Neural progenitor cell (in vitro differentiated cells): ENCODE data around the gene PLCB1. TPM values are rescaled to one million over a fixed set of nuclear protein-coding genes. Genes with fewer than 3 reads are reported as not detected.

Source experiments
- DNase-seq: peaks from one replicate; pipeline ENCODE4 v3.0.0-alpha.2; 2016; ENCODE audit warnings: low spot score
- H2AFZ ChIP-seq: fragments of 200-600 bp; sonication (generic); replicated peaks from 2 replicates; pipeline ENCODE4 v1.6.1; 2016; ENCODE audit warnings: antibody characterized with exemption
- H3F3A ChIP-seq: fragments of 200-600 bp; sonication (generic); 2 replicates; pipeline ENCODE4 v1.6.1; 2016; ENCODE audit warnings: antibody characterized with exemption, low read depth
- H3K27ac ChIP-seq: fragments of 200-600 bp; sonication (generic); 2 replicates; pipeline ENCODE4 v1.5.1; 2016; ENCODE audit warnings: mild to moderate bottlenecking
- H3K27me3 ChIP-seq: fragments of 200-600 bp; sonication (generic); 2 replicates; pipeline ENCODE4 v1.6.1; 2016; ENCODE audit warnings: mild to moderate bottlenecking, moderate library complexity
- H3K36me3 ChIP-seq: fragments of 200-600 bp; sonication (generic); 2 replicates; pipeline ENCODE4 v1.5.1; 2016
- H3K4me1 ChIP-seq: fragments of 200-600 bp; sonication (generic); 2 replicates; pipeline ENCODE4 v1.6.1; 2016; ENCODE audit warnings: mixed run types
- H3K4me2 ChIP-seq: fragments of 200-600 bp; sonication (generic); 2 replicates; pipeline ENCODE4 v1.6.1; 2016
- H3K4me3 ChIP-seq: fragments of 200-600 bp; sonication (generic); 2 replicates; pipeline ENCODE4 v1.5.1; 2016
- H3K79me2 ChIP-seq: fragments of 200-600 bp; sonication (generic); 2 replicates; pipeline ENCODE4 v1.6.1; 2016; ENCODE audit warnings: low read depth
- H3K9ac ChIP-seq: fragments of 200-600 bp; sonication (generic); 2 replicates; pipeline ENCODE4 v1.6.1; 2016
- H3K9me3 ChIP-seq: fragments of 200-600 bp; sonication (generic); 2 replicates; pipeline ENCODE4 v1.5.1; 2016; ENCODE audit warnings: low read depth
- H4K20me1 ChIP-seq: fragments of 200-600 bp; sonication (generic); 2 replicates; pipeline ENCODE4 v1.6.1; 2016; ENCODE audit warnings: low read depth
- H3K27ac Mint-ChIP-seq: 3 replicates; pipeline ENCODE4 v1.8.0; 2021; ENCODE audit warnings: mixed read lengths
- H3K27me3 Mint-ChIP-seq: 2 replicates; pipeline ENCODE4 v1.8.0; 2022; ENCODE audit warnings: low read depth, mild to moderate bottlenecking, inconsistent platforms, moderate library complexity, mixed read lengths; ENCODE audit not compliant: insufficient read depth
- H3K36me3 Mint-ChIP-seq: 3 replicates; pipeline ENCODE4 v1.8.0; 2021; ENCODE audit warnings: mixed read lengths
- H3K4me1 Mint-ChIP-seq: 3 replicates; pipeline ENCODE4 v1.8.0; 2021; ENCODE audit warnings: mixed read lengths
- H3K4me3 Mint-ChIP-seq: 3 replicates; pipeline ENCODE4 v1.8.0; 2021; ENCODE audit warnings: mild to moderate bottlenecking, moderate library complexity, mixed read lengths
- H3K9me3 Mint-ChIP-seq: 3 replicates; pipeline ENCODE4 v1.8.0; 2020; ENCODE audit warnings: mixed read lengths
- CTCF ChIP-seq: fragments of 200-600 bp; sonication (generic); IDR thresholded peaks from 2 replicates; pipeline ENCODE4 v1.5.1; 2017; ENCODE audit warnings: antibody characterized with exemption, mild to moderate bottlenecking
- EZH2 ChIP-seq: fragments of 200-600 bp; sonication (generic); IDR thresholded peaks from 2 replicates; pipeline ENCODE4 v1.6.1; 2017; ENCODE audit warnings: antibody characterized with exemption, mild to moderate bottlenecking, moderate library complexity
- EZH2phosphoT487 ChIP-seq: fragments of 200-600 bp; sonication (generic); IDR thresholded peaks from 2 replicates; pipeline ENCODE4 v1.6.1; 2017; ENCODE audit warnings: antibody characterized with exemption
- total RNA-seq: library from RNA; depleted of rRNA; stranded (reverse); fragments of >200 nt; gene quantifications from 2 replicates; pipeline ENCODE4 v1.2.3, GENCODE V29; 2015; ENCODE audit warnings: low replicate concordance

PLCB1 gene
- total RNA-seq, 1 donor from 2014 or later: 30.2 TPM

DNA sequence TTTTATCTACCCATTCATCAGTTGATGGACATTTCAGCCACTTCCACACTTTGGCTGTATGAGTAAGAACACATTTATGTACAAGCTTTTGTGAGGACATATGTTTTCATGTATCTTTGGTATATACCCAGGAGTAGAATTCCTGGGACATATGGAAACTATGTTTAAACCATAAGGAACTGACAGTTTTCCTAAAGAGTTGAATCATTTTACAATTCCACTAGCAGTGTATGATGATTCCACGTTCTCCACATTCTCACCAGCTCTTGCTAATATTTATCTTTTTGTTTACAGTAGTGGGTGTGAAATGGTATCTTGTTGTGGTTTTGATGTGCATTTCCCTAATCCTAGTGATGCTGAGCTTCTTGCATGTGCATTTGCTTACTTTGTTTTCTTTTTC, 338.1 kb downstream of the PLCB1 start:
- Histone ChIP-seq H3K4me3 (no peak overlapping the region), H3K27ac (no peak overlapping the region), H4K20me1 (no peaks in the 10 kb centered on the region), H2AFZ (no peak overlapping the region), H3K79me2 (no peaks in the 10 kb centered on the region), H3K4me1 (peaks cover 4% of the 10 kb centered on the region), H3K36me3 (no peaks in the 10 kb centered on the region), H3K9ac (no peak overlapping the region), H3K27me3 (no peaks in the 10 kb centered on the region), H3F3A (no peaks in the 10 kb centered on the region), H3K4me2 (no peak overlapping the region), H3K9me3 (no peaks in the 10 kb centered on the region)
- no peak for TF ChIP-seq CTCF
- TF ChIP-seq EZH2phosphoT487: no peak
- TF ChIP-seq EZH2: no peak
- H3K9me3 Mint-ChIP-seq: peaks cover 2% of the 10 kb centered on the region
- H3K4me3 Mint-ChIP-seq: peak overlapping the region; percentile 58
- no peak overlapping the region for H3K27ac Mint-ChIP-seq
- DNase-seq: no peak
- H3K27me3 Mint-ChIP-seq: no peaks in the 10 kb centered on the region
- no peaks in the 10 kb centered on the region for H3K36me3 Mint-ChIP-seq
- H3K4me1 Mint-ChIP-seq: peaks cover 11% of the 10 kb centered on the region

GRCh38 chr20:8471465-8471864, 339.4 kb downstream of the PLCB1 start:
- no peaks in the 10 kb centered on the region for H4K20me1 ChIP-seq
- Mint-ChIP-seq H3K27me3 (no peaks in the 10 kb centered on the region), H3K4me1 (peaks cover 11% of the 10 kb centered on the region), H3K4me3 (no peak overlapping the region), H3K36me3 (no peaks in the 10 kb centered on the region), H3K27ac (no peak overlapping the region), H3K9me3 (no peaks in the 10 kb centered on the region)
- H3K36me3 ChIP-seq: no peaks in the 10 kb centered on the region
- no peaks in the 10 kb centered on the region for H3F3A ChIP-seq
- H3K4me1 ChIP-seq: peaks cover 4% of the 10 kb centered on the region
- no peak overlapping the region for H3K9ac ChIP-seq
- no peak for TF ChIP-seq EZH2phosphoT487
- TF ChIP-seq EZH2: no peak
- no peaks in the 10 kb centered on the region for H3K79me2 ChIP-seq
- H3K4me2 ChIP-seq: no peak overlapping the region
- DNase-seq: no peak
- no peaks in the 10 kb centered on the region for H3K9me3 ChIP-seq
- H2AFZ ChIP-seq: no peak overlapping the region
- H3K4me3 ChIP-seq: no peak overlapping the region
- no peaks in the 10 kb centered on the region for H3K27me3 ChIP-seq
- H3K27ac ChIP-seq: no peak overlapping the region

DNA sequence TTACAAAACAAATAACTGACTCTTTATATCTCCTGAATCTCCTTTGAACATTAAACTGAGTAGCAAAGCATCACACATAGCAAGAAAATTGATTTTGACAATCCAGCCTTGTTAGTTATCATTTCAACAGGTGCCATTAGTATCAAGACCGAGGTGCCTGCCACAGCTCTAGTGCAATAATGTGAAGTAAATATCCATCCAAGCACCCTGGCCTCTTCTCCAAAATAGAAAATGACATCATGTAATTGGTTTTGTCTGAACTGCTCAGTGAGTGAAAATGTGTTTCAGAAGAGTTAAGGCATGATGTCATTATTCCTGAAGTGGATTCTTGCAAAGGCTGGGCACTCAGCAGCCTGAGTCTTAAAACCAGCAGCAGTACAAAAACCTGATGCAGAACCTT, 341.4 kb downstream of the PLCB1 start:
- Histone ChIP-seq H3K4me2 (no peak overlapping the region), H3K27me3 (no peaks in the 10 kb centered on the region), H3K9ac (no peak overlapping the region), H3K9me3 (no peaks in the 10 kb centered on the region), H3K4me1 (peaks cover 4% of the 10 kb centered on the region), H3K79me2 (no peaks in the 10 kb centered on the region), H3K27ac (no peak overlapping the region), H3K4me3 (no peak overlapping the region), H2AFZ (no peak overlapping the region), H3F3A (no peaks in the 10 kb centered on the region), H4K20me1 (no peaks in the 10 kb centered on the region), H3K36me3 (no peaks in the 10 kb centered on the region)
- Mint-ChIP-seq H3K27ac (no peak overlapping the region), H3K27me3 (no peaks in the 10 kb centered on the region), H3K9me3 (no peaks in the 10 kb centered on the region), H3K4me3 (no peak overlapping the region), H3K4me1 (peaks cover 11% of the 10 kb centered on the region), H3K36me3 (no peaks in the 10 kb centered on the region)
- TF ChIP-seq CTCF: no peak
- no peak for TF ChIP-seq EZH2
- no peak for TF ChIP-seq EZH2phosphoT487
- DNase-seq: no peak

- Histone ChIP-seq H2AFZ (no peak overlapping the region), H3F3A (no peaks in the 10 kb centered on the region), H3K4me3 (no peak overlapping the region), H4K20me1 (no peaks in the 10 kb centered on the region), H3K9me3 (no peaks in the 10 kb centered on the region), H3K79me2 (no peaks in the 10 kb centered on the region), H3K27me3 (no peaks in the 10 kb centered on the region), H3K27ac (no peak overlapping the region), H3K9ac (no peak overlapping the region), H3K4me2 (no peak overlapping the region), H3K4me1 (peaks cover 4% of the 10 kb centered on the region), H3K36me3 (no peaks in the 10 kb centered on the region)
- Mint-ChIP-seq H3K27ac (no peak overlapping the region), H3K9me3 (no peaks in the 10 kb centered on the region), H3K4me1 (peaks cover 11% of the 10 kb centered on the region), H3K4me3 (no peak overlapping the region), H3K27me3 (no peaks in the 10 kb centered on the region), H3K36me3 (no peaks in the 10 kb centered on the region)
- TF ChIP-seq EZH2 (no peak), EZH2phosphoT487 (no peak), CTCF (no peak)
- no peak for DNase-seq
These were observed 342.1 kb downstream of the PLCB1 start for GRCh38 chr20:8474027-8474668.
